IMR-90 (cell line): ENCODE results near the gene AFDN. TPM values are rescaled to one million over a fixed set of nuclear protein-coding genes. Genes with fewer than 3 reads are reported as not detected.

Source experiments
- ATAC-seq: fragments of 200-7000 bp; cut with Tn5 transposase; 2 replicates; pipeline ENCODE4 v1.9.1; 2020; ENCODE audit warnings: low read depth, mild to moderate bottlenecking, moderate library complexity
- BruUV-seq: library from RNA; stranded (reverse); fragments of 400-500 nt; replicated peaks from 2 replicates; lab custom pipeline; 2021; lab: Mats Ljungman, UMichigan
- CTCF ChIA-PET: fragments of 300-600 bp; formaldehyde crosslinking; extraction: SDS; loops from one replicate; lab custom pipeline; 2021; ENCODE audit warnings: antibody characterized with exemption; lab: Yijun Ruan, JAX
- POLR2A ChIA-PET: fragments of 300-600 bp; sonication (Branson Sonifier 250); formaldehyde crosslinking; loops from one replicate; lab custom pipeline; 2022; ENCODE audit warnings: antibody characterized with exemption; ENCODE audit not compliant: unreplicated experiment; lab: Charles Lee
- DNase-seq: peaks from one replicate; pipeline ENCODE4 v3.0.0; 2013
- H2AFZ ChIP-seq: replicated peaks from 2 replicates; pipeline ENCODE3; 2013; ENCODE audit warnings: low read length, mild to moderate bottlenecking; ENCODE audit not compliant: poor library complexity
- H2AK5ac ChIP-seq: 2 replicates; pipeline ENCODE4 v1.6.1; 2013; ENCODE audit warnings: low read depth, low read length, inconsistent platforms
- H2AK9ac ChIP-seq: replicated peaks from 2 replicates; pipeline ENCODE3; 2013; ENCODE audit warnings: mild to moderate bottlenecking, low read depth, low read length, moderate library complexity; ENCODE audit not compliant: poor library complexity
- H2BK120ac ChIP-seq: 2 replicates; pipeline ENCODE4 v1.6.1; 2013; ENCODE audit warnings: low read depth, low read length, inconsistent platforms
- H2BK15ac ChIP-seq: 3 replicates; pipeline ENCODE4 v1.6.1; 2013; ENCODE audit warnings: low read depth, low read length, inconsistent platforms
- H2BK20ac ChIP-seq: 2 replicates; pipeline ENCODE4 v1.6.1; 2013; ENCODE audit warnings: low read depth, mild to moderate bottlenecking, inconsistent platforms, low read length, moderate library complexity
- H2BK5ac ChIP-seq: 2 replicates; pipeline ENCODE4 v1.6.1; 2013; ENCODE audit warnings: mild to moderate bottlenecking, low read depth, low read length, inconsistent platforms; ENCODE audit not compliant: poor library complexity, severe bottlenecking
- H3K14ac ChIP-seq: replicated peaks from 2 replicates; pipeline ENCODE4 v1.6.1; 2013; ENCODE audit warnings: low read depth, low read length, inconsistent platforms
- H3K18ac ChIP-seq: 2 replicates; pipeline ENCODE4 v1.6.1; 2013; ENCODE audit warnings: low read depth, low read length, control low read depth
- H3K23ac ChIP-seq: 2 replicates; pipeline ENCODE4 v1.6.1; 2013; ENCODE audit warnings: low read depth, low read length, inconsistent platforms
- H3K27ac ChIP-seq: 2 replicates; pipeline ENCODE4 v1.5.1; 2013; ENCODE audit warnings: mild to moderate bottlenecking, control low read depth, low read length; ENCODE audit not compliant: insufficient read depth
- H3K27me3 ChIP-seq: 2 replicates; pipeline ENCODE4 v1.6.1; 2013; ENCODE audit warnings: low read length; ENCODE audit not compliant: control insufficient read depth, insufficient read depth
- H3K36me3 ChIP-seq: 2 replicates; pipeline ENCODE4 v1.6.1; 2013; ENCODE audit warnings: low read length, mixed read lengths; ENCODE audit not compliant: control insufficient read depth, insufficient read depth
- H3K4ac ChIP-seq: 2 replicates; pipeline ENCODE4 v1.6.1; 2013; ENCODE audit warnings: low read depth, low read length, inconsistent platforms
- H3K4me1 ChIP-seq: 2 replicates; pipeline ENCODE4 v1.6.1; 2013; ENCODE audit warnings: low read length, mixed read lengths; ENCODE audit not compliant: control insufficient read depth, insufficient read depth
- H3K4me2 ChIP-seq: 2 replicates; pipeline ENCODE4 v1.6.1; 2013; ENCODE audit warnings: low read depth, mild to moderate bottlenecking, control low read depth, low read length, moderate library complexity
- H3K4me3 ChIP-seq: 2 replicates; pipeline ENCODE4 v1.5.1; 2013; ENCODE audit warnings: low read depth, mild to moderate bottlenecking, control low read depth, low read length, moderate library complexity; ENCODE audit not compliant: insufficient read depth
- H3K56ac ChIP-seq: 2 replicates; pipeline ENCODE4 v1.6.1; 2013; ENCODE audit warnings: low read length, inconsistent platforms; ENCODE audit not compliant: insufficient read depth; ENCODE audit errors: extremely low read depth
- H3K79me1 ChIP-seq, 2 experiments: 2 replicates each; pipeline ENCODE4 v1.6.1; 2013; ENCODE audit warnings: low read length in 2 of 2, inconsistent platforms in 1 of 2, low read depth in 1 of 2
- H3K9ac ChIP-seq: 2 replicates; pipeline ENCODE4 v1.6.1; 2013; ENCODE audit warnings: low read depth, low read length, control low read depth
- H3K9me1 ChIP-seq: 2 replicates; pipeline ENCODE4 v1.6.1; 2013; ENCODE audit warnings: low read length, inconsistent platforms; ENCODE audit not compliant: insufficient read depth
- H3K9me3 ChIP-seq: 2 replicates; pipeline ENCODE4 v1.6.1; 2013; ENCODE audit warnings: low read length; ENCODE audit not compliant: control insufficient read depth, insufficient read depth
- H4K20me1 ChIP-seq: 2 replicates; pipeline ENCODE4 v1.6.1; 2013; ENCODE audit warnings: low read length, inconsistent platforms; ENCODE audit not compliant: insufficient read depth
- H4K5ac ChIP-seq: 2 replicates; pipeline ENCODE4 v1.6.1; 2013; ENCODE audit warnings: mild to moderate bottlenecking, low read depth, low read length, control low read depth
- H4K8ac ChIP-seq, 2 experiments: 2 replicates each; pipeline ENCODE4 v1.6.1; 2013; ENCODE audit warnings: low read depth in 2 of 2, low read length in 2 of 2, control low read depth in 1 of 2, inconsistent platforms in 1 of 2
- H4K91ac ChIP-seq: 2 replicates; pipeline ENCODE4 v1.6.1; 2013; ENCODE audit warnings: low read depth, low read length, inconsistent platforms; ENCODE audit not compliant: insufficient read depth
- CEBPB ChIP-seq: IDR thresholded peaks from 2 replicates; pipeline ENCODE4 v1.6.1; 2012; ENCODE audit warnings: low read depth, low read length, improper control_type of control experiment
- CHD1 ChIP-seq: IDR thresholded peaks from 2 replicates; pipeline ENCODE4 v1.6.1; 2012; ENCODE audit warnings: low read depth, low read length, improper control_type of control experiment
- MAZ ChIP-seq: IDR thresholded peaks from 2 replicates; pipeline ENCODE4 v1.6.1; 2012; ENCODE audit warnings: low read depth, mild to moderate bottlenecking, low read length, improper control_type of control experiment, moderate library complexity, borderline replicate concordance
- MXI1 ChIP-seq: IDR thresholded peaks from 2 replicates; pipeline ENCODE4 v1.6.1; 2012; ENCODE audit warnings: low read depth, mild to moderate bottlenecking, low read length, moderate library complexity, borderline replicate concordance
- NFE2L2 ChIP-seq: fragments of 150-350 bp; IDR thresholded peaks from 2 replicates; pipeline ENCODE4 v1.6.1; 2016; ENCODE audit warnings: low read depth, mild to moderate bottlenecking, low read length
- POLR2A ChIP-seq: IDR thresholded peaks from 2 replicates; pipeline ENCODE4 v1.6.1; 2012; ENCODE audit warnings: mild to moderate bottlenecking, low read depth, low read length
- RAD21 ChIP-seq: IDR thresholded peaks from 2 replicates; pipeline ENCODE4 v1.6.1; 2012; ENCODE audit warnings: low read length, improper control_type of control experiment
- WGBS, 2 experiments: methylation state at CpG; one replicate each; pipeline versions ENCODE4 v1.1.5 to v1.1.7; 2013; ENCODE audit warnings: missing lambda C conversion rate in 2 of 2; ENCODE audit not compliant: insufficient read length in 1 of 2; ENCODE audit errors: extremely low coverage in 2 of 2; 5-methylcytosine and 5-hydroxymethylcytosine counted together
- dilution Hi-C: fragments of 300-500 bp; cut with HindIII; formaldehyde crosslinking; loops from one replicate; pipeline ENCODE4 v1.14.3; 2018; ENCODE audit warnings: low sequenced_read_pairs; ENCODE audit not compliant: unreplicated experiment
- in situ Hi-C: fragments of 300-500 bp; cut with MboI; formaldehyde crosslinking; loops from 3 replicates; pipeline ENCODE4 v1.14.3; 2019; ENCODE audit warnings: low sequenced_read_pairs, inconsistent platforms, mixed read lengths
- intact Hi-C: fragments of 100-400 bp; cut with micrococcal nuclease; formaldehyde crosslinking; loops from 2 replicates; pipeline ENCODE4 v1.10.0; 2022
- polyA plus RNA-seq, 3 experiments: library from polyadenylated mRNA; depleted of rRNA; stranded (reverse); fragments of >200 nt; gene quantifications; 2 replicates each; pipeline ENCODE4 v1.2.3, GENCODE V29; 2012; ENCODE audit warnings: low replicate concordance in 1 of 3
- total RNA-seq: library from RNA; depleted of rRNA; stranded (reverse); fragments of >200 nt; gene quantifications from 2 replicates; pipeline ENCODE4 v1.2.3, GENCODE V29; 2012

AFDN gene
- total and polyA plus RNA-seq, 2 of the 4 experiments (the other 2 are of a cell fraction) = 11.6 to 20.8 TPM

- Histone ChIP-seq H3K27me3 (no peaks in the 10 kb centered on the region), H4K8ac (no peak overlapping the region), H3K4me3 (no peak overlapping the region), H3K4ac (no peak overlapping the region), H4K91ac (no peak overlapping the region), H3K14ac (no peak overlapping the region), H2BK5ac (no peak overlapping the region), H3K27ac (no peak overlapping the region), H2AK9ac (no peak overlapping the region), H3K36me3 (peaks cover 4% of the 10 kb centered on the region; the same call in 1 of the 2 replicates), H2BK20ac (no peak overlapping the region), H2AK5ac (no peak overlapping the region), H3K56ac (no peak overlapping the region), H3K9me3 (no peaks in the 10 kb centered on the region), H4K5ac (no peak overlapping the region), H3K4me2 (no peak overlapping the region), H2BK120ac (no peak overlapping the region), H3K79me1 (no peaks in the 10 kb centered on the region; a peak in 1 of 4 replicates), H4K20me1 (no peaks in the 10 kb centered on the region), H3K18ac (no peak overlapping the region), H3K9me1 (no peaks in the 10 kb centered on the region; the same call in 1 of the 2 replicates), H2AFZ (no peak overlapping the region), H3K23ac (no peak overlapping the region), H3K9ac (no peak overlapping the region), H2BK15ac (no peak overlapping the region), H3K4me1 (no peaks in the 10 kb centered on the region)
- BruUV-seq = no TSS peak
- ChIA-PET CTCF (no interaction called here), POLR2A (no interaction called here)
- intact Hi-C loops = no loop called here
- no CpG with 5 or more reads among the region's 9 CpGs for WGBS, 2 experiments
- dilution Hi-C loops = no loop called here
- no peak for ATAC-seq
- TF ChIP-seq RAD21 = no peak
- no peak for TF ChIP-seq NFE2L2
- TF ChIP-seq CEBPB = no peak
- TF ChIP-seq MXI1 = no peak
- TF ChIP-seq POLR2A = no peak
- no peak for TF ChIP-seq MAZ
- no peak for TF ChIP-seq CHD1
- in situ Hi-C loops = loop anchor here (25.0 kb wide), 1 partner anchor 666 kb away; no protein-coding TSS in a partner anchor
- no peak for DNase-seq
Measured at GRCh38 chr6:167877994-167878779, 51.5 kb downstream of the AFDN start.
